ENCODE results near the gene PDPK1. TPM values are rescaled to one million over a fixed set of nuclear protein-coding genes. Genes with fewer than 3 reads are reported as not detected.
"Not testable (repeated sequence)": the region's sequence is repeated elsewhere in the genome, so short reads cannot be mapped to it uniquely, and the experiment has no call there.

Gene PDPK1
- total and polyA plus RNA-seq, 4 experiments from 2014 or later: 26.4 to 71.3 (median 51.7) TPM

- Histone ChIP-seq H3K27ac (ENCODE audit: low read depth, low read length) (peak overlapping the region; percentile 91), H3K4me3 (ENCODE audit: low read length in 2 of 2) (peak overlapping the region in 1 of 2 donors; percentile 67), H3K4me1 (ENCODE audit: insufficient read depth, low read length) (peaks cover 18% of the 10 kb centered on the region)
- POLR2A ChIA-PET (ENCODE audit: partially characterized antibody): interaction anchor here (0.9 to 3.5 kb wide), 17 partner anchors 11 to 762 kb away, joined by 3 to 170 read pairs (median 4); partner anchors contain the start of genes ABCA3, AMDHD2, ATP6V0C and KCTD5
- H3K9me3 ChIP-seq (ENCODE audit: control insufficient read depth in 1 of 2, low read length in 2 of 2); H3K36me3 ChIP-seq (ENCODE audit: insufficient read depth, low read length); H3K9me3 Mint-ChIP-seq; H3K27me3 Mint-ChIP-seq; H3K27me3 ChIP-seq (ENCODE audit: insufficient read depth, low read length): not testable (repeated sequence)
- Mint-ChIP-seq H3K4me1 (peaks cover 6 to 40% (median 25%) of the 10 kb centered on the region in 4 donors), H3K27ac (peak overlapping the region; percentile 98 to 100 (median 99)), H3K4me3 (peak overlapping the region; percentile 91 to 98 (median 96)), H3K36me3 (peaks cover 0 to 20% of the 10 kb centered on the region in 2 donors)
- CTCF ChIA-PET (ENCODE audit: partially characterized antibody): interaction anchor here (1.1 kb wide), 1 partner anchor 13 kb away, joined by 4 read pairs; the partner anchor contains the start of gene AMDHD2
- intact Hi-C loops (cut with micrococcal nuclease): loop anchor here (2.0 to 10.0 kb wide), 3 partner anchors 72 to 761 kb away; partner anchors contain the start of genes ELOB, EME2, MRPS34 and NME3
- DNase-seq: peak in 1 of 5 donors; percentile 41
These were observed 4.6 kb upstream of the PDPK1 start for GRCh38 chr16:2533142-2533755.

- peaks cover 0 to 8% (median 0%) of the 10 kb centered on the region in 8 donors for H3K9me3 Mint-ChIP-seq
- peak overlapping the region; percentile 83 to 100 (median 91) for H3K27ac Mint-ChIP-seq
- POLR2A ChIA-PET (ENCODE audit: partially characterized antibody): interaction anchor here (1.7 kb wide), 1 partner anchor 20 kb away, joined by 7 read pairs; the partner anchor contains the start of gene ATP6V0C
- no peak overlapping the region for H3K27ac ChIP-seq (ENCODE audit: low read depth, low read length)
- H3K4me1 ChIP-seq (ENCODE audit: insufficient read depth, low read length): peaks cover 22% of the 10 kb centered on the region
- H3K9me3 ChIP-seq (ENCODE audit: control insufficient read depth in 1 of 2, low read length in 2 of 2): no peaks in the 10 kb centered on the region
- peak overlapping the region; percentile 64 to 98 (median 78) for H3K4me3 Mint-ChIP-seq
- H3K27me3 ChIP-seq (ENCODE audit: insufficient read depth, low read length): no peaks in the 10 kb centered on the region
- DNase-seq: no peak
- H3K36me3 ChIP-seq (ENCODE audit: insufficient read depth, low read length): peaks cover under 1% of the 10 kb centered on the region
- CTCF ChIA-PET (ENCODE audit: partially characterized antibody): no interaction called here
- peaks cover 0 to 2% of the 10 kb centered on the region in 2 donors for H3K27me3 Mint-ChIP-seq
- H3K4me3 ChIP-seq (ENCODE audit: low read length in 2 of 2): no peak overlapping the region
- peaks cover 8 to 45% (median 29%) of the 10 kb centered on the region in 4 donors for H3K4me1 Mint-ChIP-seq
- intact Hi-C loops (cut with micrococcal nuclease): loop anchor here (2.0 to 10.0 kb wide), 3 partner anchors 73 to 762 kb away; partner anchors contain the start of genes ELOB, EME2, MRPS34 and NME3
- peaks cover 0 to 22% of the 10 kb centered on the region in 2 donors for H3K36me3 Mint-ChIP-seq
These were observed 3.9 kb upstream of the PDPK1 start for GRCh38 chr16:2533912-2534311.

DNA sequence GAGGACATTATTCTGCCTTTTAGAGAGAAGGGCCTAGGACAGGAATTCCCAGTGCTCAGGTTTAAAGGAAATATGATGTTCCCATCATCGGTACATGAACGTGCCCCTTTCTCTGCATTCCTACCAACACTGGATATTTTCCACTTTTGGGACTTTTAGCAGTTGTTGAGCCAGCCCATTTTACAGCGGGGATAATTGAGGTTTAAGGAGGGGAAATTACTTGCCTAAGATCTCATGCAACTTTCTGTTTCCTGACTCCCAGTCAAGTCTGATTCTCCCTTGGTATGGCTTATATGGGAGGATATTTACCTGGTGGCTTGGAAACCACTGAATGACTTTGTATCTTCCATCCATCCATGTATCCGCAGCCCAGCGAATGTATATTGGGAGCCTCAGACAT lies 3.5 kb upstream of the PDPK1 start:
- intact Hi-C loops (cut with micrococcal nuclease): loop anchor here (5.0 to 10.0 kb wide), 2 partner anchors 240 to 762 kb away; partner anchors contain the start of genes ELOB, EME2, MRPS34 and NME3
- peak overlapping the region in 4 of 7 donors; percentile 91 to 100 (median 97) for H3K27ac Mint-ChIP-seq
- POLR2A ChIA-PET (ENCODE audit: partially characterized antibody): interaction anchor here (1.7 kb wide), 1 partner anchor 20 kb away, joined by 7 read pairs; the partner anchor contains the start of gene ATP6V0C
- H3K4me1 ChIP-seq (ENCODE audit: insufficient read depth, low read length): peaks cover 27% of the 10 kb centered on the region
- CTCF ChIA-PET (ENCODE audit: partially characterized antibody); H3K27me3 Mint-ChIP-seq; H3K9me3 ChIP-seq (ENCODE audit: control insufficient read depth in 1 of 2, low read length in 2 of 2); H3K4me3 ChIP-seq (ENCODE audit: low read length in 2 of 2); H3K27ac ChIP-seq (ENCODE audit: low read depth, low read length); DNase-seq; H3K36me3 ChIP-seq (ENCODE audit: insufficient read depth, low read length); H3K9me3 Mint-ChIP-seq; H3K27me3 ChIP-seq (ENCODE audit: insufficient read depth, low read length): not testable (repeated sequence)
- H3K4me1 Mint-ChIP-seq: peaks cover 10 to 49% (median 33%) of the 10 kb centered on the region in 4 donors
- H3K4me3 Mint-ChIP-seq: peak overlapping the region in 4 of 8 donors; percentile 64 to 81 (median 78)
- peaks cover under 1 to 23% of the 10 kb centered on the region in 2 donors for H3K36me3 Mint-ChIP-seq

DNA sequence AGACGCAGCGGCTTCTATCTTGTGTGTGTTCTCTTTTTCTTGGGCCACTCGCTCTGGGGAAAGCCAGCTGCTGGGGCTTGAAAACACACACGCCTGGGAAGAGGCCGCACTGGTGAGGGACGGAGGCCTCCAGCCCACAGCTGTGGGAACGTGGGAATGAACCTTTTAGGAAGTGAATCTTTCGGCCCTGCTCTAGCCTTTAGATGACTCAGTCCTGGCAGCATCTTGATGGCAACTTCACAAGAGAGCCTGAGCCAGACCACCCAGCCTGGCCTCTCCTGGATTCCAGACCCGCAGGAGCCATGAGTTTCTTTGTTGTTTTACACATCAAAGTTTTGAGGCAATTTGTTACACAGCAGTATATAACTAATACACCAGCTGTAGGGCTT lies 2.2 kb upstream of the PDPK1 start:
- Mint-ChIP-seq H3K4me3 (peak overlapping the region in 6 of 8 donors; percentile 23 to 63 (median 54)), H3K27me3 (peaks cover 0 to 2% of the 10 kb centered on the region in 2 donors), H3K36me3 (peaks cover 3 to 25% of the 10 kb centered on the region in 2 donors), H3K9me3 (peaks cover 0 to 8% (median 0%) of the 10 kb centered on the region in 8 donors), H3K27ac (peak overlapping the region in 1 of 7 donors; percentile 68), H3K4me1 (peaks cover 16 to 62% (median 43%) of the 10 kb centered on the region in 4 donors)
- no peak overlapping the region for H3K27ac ChIP-seq (ENCODE audit: low read depth, low read length)
- ChIA-PET POLR2A (ENCODE audit: partially characterized antibody) (interaction anchor here (1.7 to 3.5 kb wide), 3 partner anchors 15 to 22 kb away, joined by 7 to 38 read pairs (median 26); partner anchors contain the start of genes AMDHD2 and ATP6V0C), CTCF (ENCODE audit: partially characterized antibody) (interaction anchor here (0.5 kb wide), 1 partner anchor 886 kb away, joined by 3 read pairs; no protein-coding TSS in a partner anchor)
- DNase-seq: no peak
- H3K36me3 ChIP-seq (ENCODE audit: insufficient read depth, low read length): no peaks in the 10 kb centered on the region
- no peaks in the 10 kb centered on the region for H3K27me3 ChIP-seq (ENCODE audit: insufficient read depth, low read length)
- H3K4me3 ChIP-seq (ENCODE audit: low read length in 2 of 2): no peak overlapping the region
- H3K4me1 ChIP-seq (ENCODE audit: insufficient read depth, low read length): peaks cover 35% of the 10 kb centered on the region
- no peaks in the 10 kb centered on the region for H3K9me3 ChIP-seq (ENCODE audit: control insufficient read depth in 1 of 2, low read length in 2 of 2)
- intact Hi-C loops (cut with micrococcal nuclease): loop anchor here (10.0 kb wide), 1 partner anchor 239 kb away; the partner anchor contains the start of gene ELOB

DNA sequence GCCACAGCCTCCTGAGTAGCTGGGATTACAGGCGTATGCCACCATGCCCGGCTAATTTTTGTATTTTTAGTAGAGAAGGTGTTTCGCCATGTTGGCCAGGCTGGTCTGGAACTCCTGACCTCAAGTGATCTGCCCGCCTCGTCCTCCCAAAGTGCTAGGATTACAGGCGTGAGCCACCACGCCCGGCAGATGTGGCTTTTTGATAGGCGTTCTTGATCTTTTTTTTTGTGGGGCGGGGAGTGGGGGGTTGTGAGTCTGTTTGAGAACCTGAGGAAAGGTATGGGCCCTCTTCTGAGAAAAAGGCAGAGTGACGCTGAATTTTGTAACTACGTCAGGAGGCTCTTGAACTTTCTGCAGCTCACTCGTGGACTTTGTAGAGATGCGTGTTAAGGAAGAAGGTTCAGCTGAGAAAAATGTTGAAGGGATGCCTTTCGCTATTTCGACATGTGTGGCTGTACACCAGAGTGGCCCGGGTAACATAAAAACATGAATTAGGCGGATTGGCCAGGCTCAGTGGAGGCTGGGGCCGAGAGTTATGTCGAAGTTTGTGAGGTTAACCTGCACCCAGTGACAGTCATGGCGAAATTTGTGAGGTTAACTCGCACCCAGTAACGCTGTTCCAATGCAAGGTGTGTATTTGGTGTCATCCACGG lies 1.5 kb downstream of the PDPK1 start:
- Mint-ChIP-seq H3K4me3 (peak overlapping the region; percentile 77 to 88 (median 86)), H3K27ac (peak overlapping the region in 5 of 7 donors; percentile 66 to 83 (median 73)), H3K36me3 (peaks cover 3 to 17% of the 10 kb centered on the region in 2 donors), H3K4me1 (peaks cover 27 to 59% (median 42%) of the 10 kb centered on the region in 4 donors)
- POLR2A ChIA-PET (ENCODE audit: partially characterized antibody): interaction anchor here (3.4 kb wide), 1 partner anchor 25 kb away, joined by 26 read pairs; the partner anchor contains the start of gene ATP6V0C
- H3K27me3 ChIP-seq (ENCODE audit: insufficient read depth, low read length); H3K9me3 ChIP-seq (ENCODE audit: control insufficient read depth in 1 of 2, low read length in 2 of 2); H3K9me3 Mint-ChIP-seq; CTCF ChIA-PET (ENCODE audit: partially characterized antibody); DNase-seq; H3K27ac ChIP-seq (ENCODE audit: low read depth, low read length); H3K36me3 ChIP-seq (ENCODE audit: insufficient read depth, low read length); H3K4me3 ChIP-seq (ENCODE audit: low read length in 2 of 2); H3K27me3 Mint-ChIP-seq: not testable (repeated sequence)
- H3K4me1 ChIP-seq (ENCODE audit: insufficient read depth, low read length): peaks cover 34% of the 10 kb centered on the region
- intact Hi-C loops (cut with micrococcal nuclease): loop anchor here (10.0 kb wide), 1 partner anchor 235 kb away; the partner anchor contains the start of gene ELOB

GRCh38 chr16:2539845-2540458 lies 2.1 kb downstream of the PDPK1 start:
- H3K27ac ChIP-seq (ENCODE audit: low read depth, low read length); H3K9me3 ChIP-seq (ENCODE audit: control insufficient read depth in 1 of 2, low read length in 2 of 2); H3K36me3 ChIP-seq (ENCODE audit: insufficient read depth, low read length); H3K9me3 Mint-ChIP-seq; H3K4me3 ChIP-seq (ENCODE audit: low read length in 2 of 2); POLR2A ChIA-PET (ENCODE audit: partially characterized antibody); H3K27me3 ChIP-seq (ENCODE audit: insufficient read depth, low read length); CTCF ChIA-PET (ENCODE audit: partially characterized antibody); H3K27me3 Mint-ChIP-seq: not testable (repeated sequence)
- peak overlapping the region; percentile 67 to 88 (median 86) for H3K4me3 Mint-ChIP-seq
- peak overlapping the region in 5 of 7 donors; percentile 35 to 73 (median 41) for H3K27ac Mint-ChIP-seq
- peaks cover 27 to 61% (median 42%) of the 10 kb centered on the region in 4 donors for H3K4me1 Mint-ChIP-seq
- H3K4me1 ChIP-seq (ENCODE audit: insufficient read depth, low read length): peaks cover 34% of the 10 kb centered on the region
- peaks cover 3 to 17% of the 10 kb centered on the region in 2 donors for H3K36me3 Mint-ChIP-seq
- DNase-seq: peak in 1 of 5 donors; percentile 57
- intact Hi-C loops (cut with micrococcal nuclease): loop anchor here (10.0 kb wide), 1 partner anchor 235 kb away; the partner anchor contains the start of gene ELOB
